ENCODE results near the gene CHCHD6.

Gene CHCHD6

GRCh38 chr3:126859415-126860246, 155.6 kb downstream of the CHCHD6 start:
- H3K9me3 Mint-ChIP-seq = no peaks in the 10 kb centered on the region
- no peak for DNase-seq
- no peaks in the 10 kb centered on the region for H3K27me3 Mint-ChIP-seq
- H3K4me3 Mint-ChIP-seq = no peak overlapping the region
- peaks cover 0 to 2% of the 10 kb centered on the region in 2 donors for H3K4me1 Mint-ChIP-seq
- H3K36me3 Mint-ChIP-seq = peaks cover 14 to 30% of the 10 kb centered on the region in 2 donors
- ATAC-seq (replicated peaks) = no peak
- no peak overlapping the region for H3K27ac Mint-ChIP-seq

GRCh38 chr3:126865736-126866135, 161.7 kb downstream of the CHCHD6 start:
- Mint-ChIP-seq H3K27ac (no peak overlapping the region), H3K36me3 (peaks cover 15 to 22% of the 10 kb centered on the region in 2 donors), H3K9me3 (no peaks in the 10 kb centered on the region), H3K27me3 (no peaks in the 10 kb centered on the region), H3K4me1 (no peaks in the 10 kb centered on the region), H3K4me3 (no peak overlapping the region)
- DNase-seq (no peak), ATAC-seq (replicated peaks) (no peak)

GRCh38 chr3:126866175-126866759, 162.2 kb downstream of the CHCHD6 start:
- no peak overlapping the region for H3K27ac Mint-ChIP-seq
- DNase-seq (no peak), ATAC-seq (replicated peaks) (no peak)
- no peaks in the 10 kb centered on the region for H3K4me1 Mint-ChIP-seq
- no peaks in the 10 kb centered on the region for H3K27me3 Mint-ChIP-seq
- H3K36me3 Mint-ChIP-seq = peaks cover 15 to 26% of the 10 kb centered on the region in 2 donors
- H3K4me3 Mint-ChIP-seq = no peak overlapping the region
- no peaks in the 10 kb centered on the region for H3K9me3 Mint-ChIP-seq

- Mint-ChIP-seq H3K27me3 (no peaks in the 10 kb centered on the region), H3K36me3 (peaks cover 18 to 32% of the 10 kb centered on the region in 2 donors), H3K9me3 (no peaks in the 10 kb centered on the region), H3K4me1 (no peaks in the 10 kb centered on the region), H3K27ac (no peak overlapping the region), H3K4me3 (no peak overlapping the region)
- ATAC-seq (replicated peaks) = no peak
- DNase-seq = no peak
Observed at GRCh38 chr3:126867190-126867862, 163.3 kb downstream of the CHCHD6 start.

- Mint-ChIP-seq H3K9me3 (no peaks in the 10 kb centered on the region), H3K36me3 (peaks cover 20 to 36% of the 10 kb centered on the region in 2 donors), H3K4me1 (no peaks in the 10 kb centered on the region), H3K27me3 (no peaks in the 10 kb centered on the region), H3K27ac (no peak overlapping the region), H3K4me3 (no peak overlapping the region)
- ATAC-seq (replicated peaks) (no peak), DNase-seq (no peak)
Observed at GRCh38 chr3:126867863-126868200, 163.8 kb downstream of the CHCHD6 start.

- no peaks in the 10 kb centered on the region for H3K4me1 Mint-ChIP-seq
- H3K36me3 Mint-ChIP-seq = peaks cover 12 to 28% of the 10 kb centered on the region in 2 donors
- H3K4me3 Mint-ChIP-seq = no peak overlapping the region
- H3K27ac Mint-ChIP-seq = no peak overlapping the region
- DNase-seq (no peak), ATAC-seq (replicated peaks) (no peak)
- no peaks in the 10 kb centered on the region for H3K27me3 Mint-ChIP-seq
- H3K9me3 Mint-ChIP-seq = no peaks in the 10 kb centered on the region
Observed at GRCh38 chr3:126870608-126871210, 166.7 kb downstream of the CHCHD6 start.

- Mint-ChIP-seq H3K9me3 (no peaks in the 10 kb centered on the region), H3K27me3 (no peaks in the 10 kb centered on the region), H3K4me3 (no peak overlapping the region), H3K36me3 (peaks cover 14 to 31% of the 10 kb centered on the region in 2 donors), H3K27ac (no peak overlapping the region), H3K4me1 (peaks cover 0 to under 1% of the 10 kb centered on the region in 2 donors)
- DNase-seq = no peak
- no peak for ATAC-seq (replicated peaks)
Observed at GRCh38 chr3:126872701-126873342, 168.8 kb downstream of the CHCHD6 start.

GRCh38 chr3:126873416-126873815, 169.4 kb downstream of the CHCHD6 start:
- Mint-ChIP-seq H3K4me1 (peaks cover 0 to 3% of the 10 kb centered on the region in 2 donors), H3K27me3 (no peaks in the 10 kb centered on the region), H3K9me3 (no peaks in the 10 kb centered on the region), H3K4me3 (no peak overlapping the region), H3K27ac (no peak overlapping the region), H3K36me3 (peaks cover 14 to 31% of the 10 kb centered on the region in 2 donors)
- ATAC-seq (replicated peaks) (no peak), DNase-seq (no peak)

- peaks cover 6 to 16% of the 10 kb centered on the region in 2 donors for H3K36me3 Mint-ChIP-seq
- no peaks in the 10 kb centered on the region for H3K27me3 Mint-ChIP-seq
- ATAC-seq (replicated peaks) = no peak
- peaks cover 0 to 3% of the 10 kb centered on the region in 2 donors for H3K4me1 Mint-ChIP-seq
- DNase-seq = no peak
- H3K9me3 Mint-ChIP-seq = no peaks in the 10 kb centered on the region
- H3K4me3 Mint-ChIP-seq = no peak overlapping the region
- H3K27ac Mint-ChIP-seq = no peak overlapping the region
Observed at GRCh38 chr3:126878664-126879063, 174.6 kb downstream of the CHCHD6 start.

GRCh38 chr3:126880901-126881300, 176.9 kb downstream of the CHCHD6 start:
- no peak overlapping the region for H3K4me3 Mint-ChIP-seq
- ATAC-seq (replicated peaks) (no peak), DNase-seq (no peak)
- no peak overlapping the region for H3K27ac Mint-ChIP-seq
- H3K4me1 Mint-ChIP-seq = peaks cover 0 to 3% of the 10 kb centered on the region in 2 donors
- peaks cover 2 to 9% of the 10 kb centered on the region in 2 donors for H3K36me3 Mint-ChIP-seq
- no peaks in the 10 kb centered on the region for H3K9me3 Mint-ChIP-seq
- H3K27me3 Mint-ChIP-seq = no peaks in the 10 kb centered on the region

- peaks cover 0 to 3% of the 10 kb centered on the region in 2 donors for H3K4me1 Mint-ChIP-seq
- H3K27me3 Mint-ChIP-seq = no peaks in the 10 kb centered on the region
- no peak for ATAC-seq (replicated peaks)
- H3K27ac Mint-ChIP-seq = no peak overlapping the region
- DNase-seq = no peak
- no peak overlapping the region for H3K4me3 Mint-ChIP-seq
- peaks cover 4 to 5% of the 10 kb centered on the region in 2 donors for H3K36me3 Mint-ChIP-seq
- H3K9me3 Mint-ChIP-seq = no peaks in the 10 kb centered on the region
Observed at GRCh38 chr3:126881861-126882260, 177.8 kb downstream of the CHCHD6 start.

- Mint-ChIP-seq H3K27ac (no peak overlapping the region), H3K4me3 (no peak overlapping the region), H3K4me1 (no peaks in the 10 kb centered on the region), H3K9me3 (no peaks in the 10 kb centered on the region), H3K36me3 (peaks cover 4 to 10% of the 10 kb centered on the region in 2 donors), H3K27me3 (no peaks in the 10 kb centered on the region)
- ATAC-seq (replicated peaks) (no peak), DNase-seq (no peak)
Observed at GRCh38 chr3:126883241-126883640, 179.2 kb downstream of the CHCHD6 start.

- H3K27me3 Mint-ChIP-seq = peaks cover 0 to 4% of the 10 kb centered on the region in 2 donors
Observed at GRCh38 chr3:126885425-126885824, 181.4 kb downstream of the CHCHD6 start.

GRCh38 chr3:126886217-126886616, 182.2 kb downstream of the CHCHD6 start:
- Mint-ChIP-seq H3K4me1 (no peaks in the 10 kb centered on the region), H3K9me3 (no peaks in the 10 kb centered on the region), H3K27me3 (peaks cover 0 to 4% of the 10 kb centered on the region in 2 donors), H3K4me3 (no peak overlapping the region), H3K27ac (no peak overlapping the region), H3K36me3 (peaks cover 12 to 30% of the 10 kb centered on the region in 2 donors)
- DNase-seq (no peak), ATAC-seq (replicated peaks) (no peak)

More at GRCh38 chr3:126885425-126885824, 181.4 kb downstream of the CHCHD6 start:
- no peak for DNase-seq
- peaks cover 12 to 26% of the 10 kb centered on the region in 2 donors for H3K36me3 Mint-ChIP-seq
- no peak overlapping the region for H3K4me3 Mint-ChIP-seq
- H3K27ac Mint-ChIP-seq = no peak overlapping the region
- H3K9me3 Mint-ChIP-seq = no peaks in the 10 kb centered on the region
- H3K4me1 Mint-ChIP-seq = no peaks in the 10 kb centered on the region
- ATAC-seq (replicated peaks) = no peak

Data from stimulated activated naive B cell treated with anti-CD40 and anti-IgM and Interleukin-4, amounts not matched to agents 10 μg/mL and 1 μg/mL and 100 μg/mL, for 72 hours (primary cell).